Transverse colon (tissue), 3 donors: ENCODE results near the gene CD40.

Experiments used
- POLR2A ChIP-seq: fragments of 450-650 bp; IDR thresholded peaks from one replicate; pipeline ENCODE4 v1.6.1; 2016; ENCODE audit warnings: antibody characterized with exemption, mild to moderate bottlenecking, moderate library complexity
- POLR2AphosphoS5 ChIP-seq, 3 donors: sonication (generic); formaldehyde crosslinking; IDR thresholded peaks; one replicate each; pipeline ENCODE4 v1.6.1; 2016; ENCODE audit warnings: antibody characterized with exemption in 3 of 3

GRCh38 chr20:46177768-46178167 is 59.7 kb downstream of the CD40 start:
- TF ChIP-seq POLR2A (no peak), POLR2AphosphoS5 (IDR thresholded peaks at IDR 0.05) (no peak)
